IMR-90 (cell line): ENCODE results near the gene OTUB2. TPM values are rescaled to one million over a fixed set of nuclear protein-coding genes. Genes with fewer than 3 reads are reported as not detected.

Experiments
- ATAC-seq: fragments of 200-7000 bp; cut with Tn5 transposase; 2 replicates; pipeline ENCODE4 v1.9.1; 2020; ENCODE audit warnings: low read depth, mild to moderate bottlenecking, moderate library complexity
- BruUV-seq: library from RNA; stranded (reverse); fragments of 400-500 nt; replicated peaks from 2 replicates; lab custom pipeline; 2021; lab: Mats Ljungman, UMichigan
- CTCF ChIA-PET: fragments of 300-600 bp; formaldehyde crosslinking; extraction: SDS; loops from one replicate; lab custom pipeline; 2021; ENCODE audit warnings: antibody characterized with exemption; lab: Yijun Ruan, JAX
- POLR2A ChIA-PET: fragments of 300-600 bp; sonication (Branson Sonifier 250); formaldehyde crosslinking; loops from one replicate; lab custom pipeline; 2022; ENCODE audit warnings: antibody characterized with exemption; ENCODE audit not compliant: unreplicated experiment; lab: Charles Lee
- DNase-seq: peaks from one replicate; pipeline ENCODE4 v3.0.0; 2013
- H2AFZ ChIP-seq: replicated peaks from 2 replicates; pipeline ENCODE3; 2013; ENCODE audit warnings: low read length, mild to moderate bottlenecking; ENCODE audit not compliant: poor library complexity
- H2AK5ac ChIP-seq: 2 replicates; pipeline ENCODE4 v1.6.1; 2013; ENCODE audit warnings: low read depth, low read length, inconsistent platforms
- H2AK9ac ChIP-seq: replicated peaks from 2 replicates; pipeline ENCODE3; 2013; ENCODE audit warnings: mild to moderate bottlenecking, low read depth, low read length, moderate library complexity; ENCODE audit not compliant: poor library complexity
- H2BK120ac ChIP-seq: 2 replicates; pipeline ENCODE4 v1.6.1; 2013; ENCODE audit warnings: low read depth, low read length, inconsistent platforms
- H2BK15ac ChIP-seq: 3 replicates; pipeline ENCODE4 v1.6.1; 2013; ENCODE audit warnings: low read depth, low read length, inconsistent platforms
- H2BK20ac ChIP-seq: 2 replicates; pipeline ENCODE4 v1.6.1; 2013; ENCODE audit warnings: low read depth, mild to moderate bottlenecking, inconsistent platforms, low read length, moderate library complexity
- H2BK5ac ChIP-seq: 2 replicates; pipeline ENCODE4 v1.6.1; 2013; ENCODE audit warnings: mild to moderate bottlenecking, low read depth, low read length, inconsistent platforms; ENCODE audit not compliant: poor library complexity, severe bottlenecking
- H3K14ac ChIP-seq: replicated peaks from 2 replicates; pipeline ENCODE4 v1.6.1; 2013; ENCODE audit warnings: low read depth, low read length, inconsistent platforms
- H3K18ac ChIP-seq: 2 replicates; pipeline ENCODE4 v1.6.1; 2013; ENCODE audit warnings: low read depth, low read length, control low read depth
- H3K23ac ChIP-seq: 2 replicates; pipeline ENCODE4 v1.6.1; 2013; ENCODE audit warnings: low read depth, low read length, inconsistent platforms
- H3K27ac ChIP-seq: 2 replicates; pipeline ENCODE4 v1.5.1; 2013; ENCODE audit warnings: mild to moderate bottlenecking, control low read depth, low read length; ENCODE audit not compliant: insufficient read depth
- H3K27me3 ChIP-seq: 2 replicates; pipeline ENCODE4 v1.6.1; 2013; ENCODE audit warnings: low read length; ENCODE audit not compliant: control insufficient read depth, insufficient read depth
- H3K36me3 ChIP-seq: 2 replicates; pipeline ENCODE4 v1.6.1; 2013; ENCODE audit warnings: low read length, mixed read lengths; ENCODE audit not compliant: control insufficient read depth, insufficient read depth
- H3K4ac ChIP-seq: 2 replicates; pipeline ENCODE4 v1.6.1; 2013; ENCODE audit warnings: low read depth, low read length, inconsistent platforms
- H3K4me1 ChIP-seq: 2 replicates; pipeline ENCODE4 v1.6.1; 2013; ENCODE audit warnings: low read length, mixed read lengths; ENCODE audit not compliant: control insufficient read depth, insufficient read depth
- H3K4me2 ChIP-seq: 2 replicates; pipeline ENCODE4 v1.6.1; 2013; ENCODE audit warnings: low read depth, mild to moderate bottlenecking, control low read depth, low read length, moderate library complexity
- H3K4me3 ChIP-seq: 2 replicates; pipeline ENCODE4 v1.5.1; 2013; ENCODE audit warnings: low read depth, mild to moderate bottlenecking, control low read depth, low read length, moderate library complexity; ENCODE audit not compliant: insufficient read depth
- H3K56ac ChIP-seq: 2 replicates; pipeline ENCODE4 v1.6.1; 2013; ENCODE audit warnings: low read length, inconsistent platforms; ENCODE audit not compliant: insufficient read depth; ENCODE audit errors: extremely low read depth
- H3K79me1 ChIP-seq, 2 experiments: 2 replicates each; pipeline ENCODE4 v1.6.1; 2013; ENCODE audit warnings: low read length in 2 of 2, inconsistent platforms in 1 of 2, low read depth in 1 of 2
- H3K9ac ChIP-seq: 2 replicates; pipeline ENCODE4 v1.6.1; 2013; ENCODE audit warnings: low read depth, low read length, control low read depth
- H3K9me1 ChIP-seq: 2 replicates; pipeline ENCODE4 v1.6.1; 2013; ENCODE audit warnings: low read length, inconsistent platforms; ENCODE audit not compliant: insufficient read depth
- H3K9me3 ChIP-seq: 2 replicates; pipeline ENCODE4 v1.6.1; 2013; ENCODE audit warnings: low read length; ENCODE audit not compliant: control insufficient read depth, insufficient read depth
- H4K20me1 ChIP-seq: 2 replicates; pipeline ENCODE4 v1.6.1; 2013; ENCODE audit warnings: low read length, inconsistent platforms; ENCODE audit not compliant: insufficient read depth
- H4K5ac ChIP-seq: 2 replicates; pipeline ENCODE4 v1.6.1; 2013; ENCODE audit warnings: mild to moderate bottlenecking, low read depth, low read length, control low read depth
- H4K8ac ChIP-seq, 2 experiments: 2 replicates each; pipeline ENCODE4 v1.6.1; 2013; ENCODE audit warnings: low read depth in 2 of 2, low read length in 2 of 2, control low read depth in 1 of 2, inconsistent platforms in 1 of 2
- H4K91ac ChIP-seq: 2 replicates; pipeline ENCODE4 v1.6.1; 2013; ENCODE audit warnings: low read depth, low read length, inconsistent platforms; ENCODE audit not compliant: insufficient read depth
- BHLHE40 ChIP-seq: fragments of 150-350 bp; IDR thresholded peaks from 2 replicates; pipeline ENCODE4 v1.6.1; 2016; ENCODE audit warnings: mild to moderate bottlenecking, low read depth, low read length
- CEBPB ChIP-seq: IDR thresholded peaks from 2 replicates; pipeline ENCODE4 v1.6.1; 2012; ENCODE audit warnings: low read depth, low read length, improper control_type of control experiment
- CHD1 ChIP-seq: IDR thresholded peaks from 2 replicates; pipeline ENCODE4 v1.6.1; 2012; ENCODE audit warnings: low read depth, low read length, improper control_type of control experiment
- FOS ChIP-seq: fragments of 150-350 bp; IDR thresholded peaks from 2 replicates; pipeline ENCODE4 v1.6.1; 2016; ENCODE audit warnings: low read depth, low read length
- MAFK ChIP-seq: IDR thresholded peaks from 2 replicates; pipeline ENCODE4 v1.6.1; 2012; ENCODE audit warnings: low read depth, low read length, improper control_type of control experiment
- MXI1 ChIP-seq: IDR thresholded peaks from 2 replicates; pipeline ENCODE4 v1.6.1; 2012; ENCODE audit warnings: low read depth, mild to moderate bottlenecking, low read length, moderate library complexity, borderline replicate concordance
- NFE2L2 ChIP-seq: fragments of 150-350 bp; IDR thresholded peaks from 2 replicates; pipeline ENCODE4 v1.6.1; 2016; ENCODE audit warnings: low read depth, mild to moderate bottlenecking, low read length
- RAD21 ChIP-seq: IDR thresholded peaks from 2 replicates; pipeline ENCODE4 v1.6.1; 2012; ENCODE audit warnings: low read length, improper control_type of control experiment
- SMC3 ChIP-seq: fragments of 150-350 bp; IDR thresholded peaks from 2 replicates; pipeline ENCODE4 v1.6.1; 2016; ENCODE audit warnings: low read depth, mild to moderate bottlenecking, antibody characterized with exemption, low read length, moderate library complexity
- WGBS, 2 experiments: methylation state at CpG; one replicate each; pipeline versions ENCODE4 v1.1.5 to v1.1.7; 2013; ENCODE audit warnings: missing lambda C conversion rate in 2 of 2; ENCODE audit not compliant: insufficient read length in 1 of 2; ENCODE audit errors: extremely low coverage in 2 of 2; 5-methylcytosine and 5-hydroxymethylcytosine counted together
- dilution Hi-C: fragments of 300-500 bp; cut with HindIII; formaldehyde crosslinking; loops from one replicate; pipeline ENCODE4 v1.14.3; 2018; ENCODE audit warnings: low sequenced_read_pairs; ENCODE audit not compliant: unreplicated experiment
- in situ Hi-C: fragments of 300-500 bp; cut with MboI; formaldehyde crosslinking; loops from 3 replicates; pipeline ENCODE4 v1.14.3; 2019; ENCODE audit warnings: low sequenced_read_pairs, inconsistent platforms, mixed read lengths
- intact Hi-C: fragments of 100-400 bp; cut with micrococcal nuclease; formaldehyde crosslinking; loops from 2 replicates; pipeline ENCODE4 v1.10.0; 2022
- polyA plus RNA-seq, 3 experiments: library from polyadenylated mRNA; depleted of rRNA; stranded (reverse); fragments of >200 nt; gene quantifications; 2 replicates each; pipeline ENCODE4 v1.2.3, GENCODE V29; 2012; ENCODE audit warnings: low replicate concordance in 1 of 3
- total RNA-seq: library from RNA; depleted of rRNA; stranded (reverse); fragments of >200 nt; gene quantifications from 2 replicates; pipeline ENCODE4 v1.2.3, GENCODE V29; 2012
- TF ChIP-seq, protein P1 (sequence below): fragments of 150-350 bp; IDR thresholded peaks from 2 replicates; pipeline ENCODE4 v1.6.1; 2016; ENCODE audit warnings: low read depth, mild to moderate bottlenecking, low read length, moderate library complexity, borderline replicate concordance
- TF ChIP-seq, protein P2 (sequence below): fragments of 150-350 bp; IDR thresholded peaks from 2 replicates; pipeline ENCODE4 v1.6.1; 2017; ENCODE audit warnings: mild to moderate bottlenecking, antibody characterized with exemption, low read length, low read depth
- TF ChIP-seq, protein P3 (sequence below): conservative IDR thresholded peaks from 2 replicates; pipeline ENCODE4 v1.5.1; 2012; ENCODE audit warnings: mild to moderate bottlenecking, low read depth, low read length, improper control_type of control experiment

The OTUB2 gene
- total and polyA plus RNA-seq, 2 of the 4 experiments (the other 2 are of a cell fraction) = 1.1 to 2.5 TPM

DNA sequence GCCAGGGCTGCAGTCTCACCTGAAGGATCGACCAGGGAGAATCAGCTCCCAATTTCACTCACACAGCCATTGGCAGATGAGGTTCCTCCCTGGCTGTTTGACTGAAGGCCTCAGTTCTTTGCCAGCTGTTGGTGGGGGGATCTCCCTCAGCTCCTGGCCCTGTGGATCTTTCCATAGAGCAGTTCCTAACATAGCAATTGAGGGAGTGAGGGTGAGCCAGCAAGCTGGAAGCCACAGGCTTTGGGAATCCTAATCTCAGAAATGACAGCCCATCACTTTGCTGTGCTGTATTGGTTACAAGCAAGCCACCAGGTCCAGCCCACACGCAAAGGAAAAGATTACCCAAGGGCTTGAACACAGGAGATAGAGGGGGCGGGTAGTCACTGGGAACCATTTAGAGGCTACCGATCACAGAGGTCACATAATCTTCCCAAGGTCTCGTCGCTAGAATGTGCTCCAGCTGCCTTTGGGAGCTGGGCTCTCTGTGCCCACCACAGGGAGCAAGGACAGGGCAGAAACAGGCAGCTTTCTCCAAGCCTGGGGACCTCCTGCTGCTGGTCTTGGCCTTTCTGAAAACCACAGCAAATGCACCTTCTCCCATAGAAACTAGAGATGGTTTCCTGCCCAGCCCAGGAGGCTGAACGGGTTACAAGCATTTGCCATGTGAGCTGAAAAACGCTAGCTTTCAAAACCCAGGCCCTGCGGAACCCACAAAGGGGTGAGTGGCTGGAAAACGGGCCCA is 4.6 kb upstream of the OTUB2 start:
- H3K9me3 ChIP-seq = no peaks in the 10 kb centered on the region
- H3K18ac ChIP-seq = no peak overlapping the region
- no peak overlapping the region for H2BK5ac ChIP-seq
- H3K4ac ChIP-seq = no peak overlapping the region
- H3K79me1 ChIP-seq = no peaks in the 10 kb centered on the region
- H3K4me2 ChIP-seq = no peak overlapping the region
- intact Hi-C loops (no loop called here), in situ Hi-C loops (no loop called here), dilution Hi-C loops (no loop called here)
- no peak overlapping the region for H2AFZ ChIP-seq
- no peak overlapping the region for H2BK15ac ChIP-seq
- H4K20me1 ChIP-seq = no peaks in the 10 kb centered on the region
- DNase-seq = no peak
- H3K9ac ChIP-seq = no peak overlapping the region
- H2BK20ac ChIP-seq = no peak overlapping the region
- H3K23ac ChIP-seq = no peak overlapping the region
- H4K8ac ChIP-seq = no peak overlapping the region
- no peak overlapping the region for H2BK120ac ChIP-seq
- H3K27ac ChIP-seq = no peak overlapping the region
- ChIA-PET POLR2A (no interaction called here), CTCF (no interaction called here)
- peaks cover 15% of the 10 kb centered on the region for H3K27me3 ChIP-seq
- 40% methylated on average over 1 of the region's 10 CpGs; no CpG with 5 or more reads in 1 of the 2 experiments for WGBS, 2 experiments
- no peak overlapping the region for H3K4me3 ChIP-seq
- BruUV-seq = no TSS peak
- no peak overlapping the region for H3K56ac ChIP-seq
- ATAC-seq = no peak
- H4K91ac ChIP-seq = no peak overlapping the region
- H3K14ac ChIP-seq = no peak overlapping the region
- H3K36me3 ChIP-seq = no peaks in the 10 kb centered on the region
- H3K9me1 ChIP-seq = no peaks in the 10 kb centered on the region
- no peaks in the 10 kb centered on the region for H3K4me1 ChIP-seq
- H2AK9ac ChIP-seq = no peak overlapping the region
- TF ChIP-seq, protein P1, sequence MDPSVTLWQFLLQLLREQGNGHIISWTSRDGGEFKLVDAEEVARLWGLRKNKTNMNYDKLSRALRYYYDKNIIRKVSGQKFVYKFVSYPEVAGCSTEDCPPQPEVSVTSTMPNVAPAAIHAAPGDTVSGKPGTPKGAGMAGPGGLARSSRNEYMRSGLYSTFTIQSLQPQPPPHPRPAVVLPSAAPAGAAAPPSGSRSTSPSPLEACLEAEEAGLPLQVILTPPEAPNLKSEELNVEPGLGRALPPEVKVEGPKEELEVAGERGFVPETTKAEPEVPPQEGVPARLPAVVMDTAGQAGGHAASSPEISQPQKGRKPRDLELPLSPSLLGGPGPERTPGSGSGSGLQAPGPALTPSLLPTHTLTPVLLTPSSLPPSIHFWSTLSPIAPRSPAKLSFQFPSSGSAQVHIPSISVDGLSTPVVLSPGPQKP = no peak
- no peak for TF ChIP-seq MXI1
- TF ChIP-seq FOS = no peak
- no peak for TF ChIP-seq MAFK
- no peak for TF ChIP-seq BHLHE40
- TF ChIP-seq RAD21 = no peak
- TF ChIP-seq CHD1 = no peak
- no peak for TF ChIP-seq CEBPB
- no peak for TF ChIP-seq SMC3
- TF ChIP-seq, protein P2, sequence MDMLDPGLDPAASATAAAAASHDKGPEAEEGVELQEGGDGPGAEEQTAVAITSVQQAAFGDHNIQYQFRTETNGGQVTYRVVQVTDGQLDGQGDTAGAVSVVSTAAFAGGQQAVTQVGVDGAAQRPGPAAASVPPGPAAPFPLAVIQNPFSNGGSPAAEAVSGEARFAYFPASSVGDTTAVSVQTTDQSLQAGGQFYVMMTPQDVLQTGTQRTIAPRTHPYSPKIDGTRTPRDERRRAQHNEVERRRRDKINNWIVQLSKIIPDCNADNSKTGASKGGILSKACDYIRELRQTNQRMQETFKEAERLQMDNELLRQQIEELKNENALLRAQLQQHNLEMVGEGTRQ = no peak
- TF ChIP-seq NFE2L2 = no peak
- TF ChIP-seq, protein P3, sequence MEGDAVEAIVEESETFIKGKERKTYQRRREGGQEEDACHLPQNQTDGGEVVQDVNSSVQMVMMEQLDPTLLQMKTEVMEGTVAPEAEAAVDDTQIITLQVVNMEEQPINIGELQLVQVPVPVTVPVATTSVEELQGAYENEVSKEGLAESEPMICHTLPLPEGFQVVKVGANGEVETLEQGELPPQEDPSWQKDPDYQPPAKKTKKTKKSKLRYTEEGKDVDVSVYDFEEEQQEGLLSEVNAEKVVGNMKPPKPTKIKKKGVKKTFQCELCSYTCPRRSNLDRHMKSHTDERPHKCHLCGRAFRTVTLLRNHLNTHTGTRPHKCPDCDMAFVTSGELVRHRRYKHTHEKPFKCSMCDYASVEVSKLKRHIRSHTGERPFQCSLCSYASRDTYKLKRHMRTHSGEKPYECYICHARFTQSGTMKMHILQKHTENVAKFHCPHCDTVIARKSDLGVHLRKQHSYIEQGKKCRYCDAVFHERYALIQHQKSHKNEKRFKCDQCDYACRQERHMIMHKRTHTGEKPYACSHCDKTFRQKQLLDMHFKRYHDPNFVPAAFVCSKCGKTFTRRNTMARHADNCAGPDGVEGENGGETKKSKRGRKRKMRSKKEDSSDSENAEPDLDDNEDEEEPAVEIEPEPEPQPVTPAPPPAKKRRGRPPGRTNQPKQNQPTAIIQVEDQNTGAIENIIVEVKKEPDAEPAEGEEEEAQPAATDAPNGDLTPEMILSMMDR = no peak
- no peak overlapping the region for H4K5ac ChIP-seq
- no peak overlapping the region for H2AK5ac ChIP-seq
